ENCODE data around the gene TELO2.

TELO2 gene

GRCh38 chr16:1450218-1450617 lies 42.9 kb upstream of the TELO2 start:
- Histone ChIP-seq H3K4me1 (ENCODE audit: control insufficient read depth, insufficient read depth, low read length, unreplicated experiment) (no peaks in the 10 kb centered on the region), H3K27me3 (ENCODE audit: insufficient read depth, low read length) (no peaks in the 10 kb centered on the region), H2AFZ (ENCODE audit: low read length, unreplicated experiment) (no peak overlapping the region), H3K36me3 (ENCODE audit: insufficient read depth, low read length) (peaks cover 11% of the 10 kb centered on the region; the same call in 1 of the 2 replicates), H3K4me3 (ENCODE audit: low read depth, low read length) (no peak overlapping the region), H3K79me2 (ENCODE audit: control insufficient read depth, insufficient read depth, low read length, unreplicated experiment) (no peaks in the 10 kb centered on the region), H3K27ac (ENCODE audit: low read depth, low read length) (no peak overlapping the region)

GRCh38 chr16:1450841-1451240 lies 42.3 kb upstream of the TELO2 start:
- H3K79me2 ChIP-seq (ENCODE audit: control insufficient read depth, insufficient read depth, low read length, unreplicated experiment): no peaks in the 10 kb centered on the region
- no peak overlapping the region for H3K27ac ChIP-seq (ENCODE audit: low read depth, low read length)
- H3K4me1 ChIP-seq (ENCODE audit: control insufficient read depth, insufficient read depth, low read length, unreplicated experiment): no peaks in the 10 kb centered on the region
- peaks cover 11% of the 10 kb centered on the region; the same call in 1 of the 2 replicates for H3K36me3 ChIP-seq (ENCODE audit: insufficient read depth, low read length)
- H3K27me3 ChIP-seq (ENCODE audit: insufficient read depth, low read length): no peaks in the 10 kb centered on the region
- no peak overlapping the region for H2AFZ ChIP-seq (ENCODE audit: low read length, unreplicated experiment)
- no peak overlapping the region for H3K4me3 ChIP-seq (ENCODE audit: low read depth, low read length)

GRCh38 chr16:1451702-1452392 lies 41.3 kb upstream of the TELO2 start:
- Histone ChIP-seq H3K4me1 (ENCODE audit: control insufficient read depth, insufficient read depth, low read length, unreplicated experiment) (no peaks in the 10 kb centered on the region), H3K27me3 (ENCODE audit: insufficient read depth, low read length) (no peaks in the 10 kb centered on the region), H3K4me3 (ENCODE audit: low read depth, low read length) (no peak overlapping the region), H3K36me3 (ENCODE audit: insufficient read depth, low read length) (peaks cover 11% of the 10 kb centered on the region; the same call in 1 of the 2 replicates), H3K27ac (ENCODE audit: low read depth, low read length) (no peak overlapping the region), H3K79me2 (ENCODE audit: control insufficient read depth, insufficient read depth, low read length, unreplicated experiment) (no peaks in the 10 kb centered on the region), H2AFZ (ENCODE audit: low read length, unreplicated experiment) (no peak overlapping the region)

GRCh38 chr16:1452530-1452929 lies 40.6 kb upstream of the TELO2 start:
- H2AFZ ChIP-seq (ENCODE audit: low read length, unreplicated experiment): no peak overlapping the region
- no peak overlapping the region for H3K27ac ChIP-seq (ENCODE audit: low read depth, low read length)
- peaks cover 11% of the 10 kb centered on the region; the same call in 1 of the 2 replicates for H3K36me3 ChIP-seq (ENCODE audit: insufficient read depth, low read length)
- no peak overlapping the region for H3K4me3 ChIP-seq (ENCODE audit: low read depth, low read length)
- no peaks in the 10 kb centered on the region for H3K4me1 ChIP-seq (ENCODE audit: control insufficient read depth, insufficient read depth, low read length, unreplicated experiment)
- H3K27me3 ChIP-seq (ENCODE audit: insufficient read depth, low read length): no peaks in the 10 kb centered on the region
- no peaks in the 10 kb centered on the region for H3K79me2 ChIP-seq (ENCODE audit: control insufficient read depth, insufficient read depth, low read length, unreplicated experiment)

- Histone ChIP-seq H2AFZ (ENCODE audit: low read length, unreplicated experiment) (no peak overlapping the region), H3K4me1 (ENCODE audit: control insufficient read depth, insufficient read depth, low read length, unreplicated experiment) (no peaks in the 10 kb centered on the region), H3K4me3 (ENCODE audit: low read depth, low read length) (no peak overlapping the region), H3K36me3 (ENCODE audit: insufficient read depth, low read length) (peaks cover 13% of the 10 kb centered on the region; the same call in 1 of the 2 replicates), H3K79me2 (ENCODE audit: control insufficient read depth, insufficient read depth, low read length, unreplicated experiment) (no peaks in the 10 kb centered on the region), H3K27me3 (ENCODE audit: insufficient read depth, low read length) (no peaks in the 10 kb centered on the region), H3K27ac (ENCODE audit: low read depth, low read length) (no peak overlapping the region)
Measured at GRCh38 chr16:1453316-1453715, 39.8 kb upstream of the TELO2 start.

- H3K27me3 ChIP-seq (ENCODE audit: insufficient read depth, low read length): no peaks in the 10 kb centered on the region
Measured at GRCh38 chr16:1454561-1454960, 38.6 kb upstream of the TELO2 start.

GRCh38 chr16:1455190-1456171 lies 37.7 kb upstream of the TELO2 start:
- no peak overlapping the region for H3K4me3 ChIP-seq (ENCODE audit: low read depth, low read length)
- H3K36me3 ChIP-seq (ENCODE audit: insufficient read depth, low read length): peaks cover 12% of the 10 kb centered on the region; the same call in 1 of the 2 replicates
- no peak overlapping the region for H3K27ac ChIP-seq (ENCODE audit: low read depth, low read length)
- no peak overlapping the region for H2AFZ ChIP-seq (ENCODE audit: low read length, unreplicated experiment)
- H3K79me2 ChIP-seq (ENCODE audit: control insufficient read depth, insufficient read depth, low read length, unreplicated experiment): no peaks in the 10 kb centered on the region
- H3K4me1 ChIP-seq (ENCODE audit: control insufficient read depth, insufficient read depth, low read length, unreplicated experiment): no peaks in the 10 kb centered on the region
- H3K27me3 ChIP-seq (ENCODE audit: insufficient read depth, low read length): no peaks in the 10 kb centered on the region

More at GRCh38 chr16:1454561-1454960, 38.6 kb upstream of the TELO2 start:
- Histone ChIP-seq H3K36me3 (ENCODE audit: insufficient read depth, low read length) (peaks cover 12% of the 10 kb centered on the region; the same call in 1 of the 2 replicates), H3K4me1 (ENCODE audit: control insufficient read depth, insufficient read depth, low read length, unreplicated experiment) (no peaks in the 10 kb centered on the region), H2AFZ (ENCODE audit: low read length, unreplicated experiment) (no peak overlapping the region), H3K4me3 (ENCODE audit: low read depth, low read length) (no peak overlapping the region), H3K79me2 (ENCODE audit: control insufficient read depth, insufficient read depth, low read length, unreplicated experiment) (no peaks in the 10 kb centered on the region), H3K27ac (ENCODE audit: low read depth, low read length) (no peak overlapping the region)

- no peak overlapping the region for H3K27ac ChIP-seq (ENCODE audit: low read depth, low read length)
Measured at GRCh38 chr16:1456951-1457350, 36.2 kb upstream of the TELO2 start.

GRCh38 chr16:1457489-1458245 lies 35.5 kb upstream of the TELO2 start:
- Histone ChIP-seq H3K79me2 (ENCODE audit: control insufficient read depth, insufficient read depth, low read length, unreplicated experiment) (peaks cover 1% of the 10 kb centered on the region), H3K4me3 (ENCODE audit: low read depth, low read length) (no peak overlapping the region), H3K4me1 (ENCODE audit: control insufficient read depth, insufficient read depth, low read length, unreplicated experiment) (no peaks in the 10 kb centered on the region), H3K27me3 (ENCODE audit: insufficient read depth, low read length) (no peaks in the 10 kb centered on the region), H3K36me3 (ENCODE audit: insufficient read depth, low read length) (peaks cover 14% of the 10 kb centered on the region; the same call in 1 of the 2 replicates), H3K27ac (ENCODE audit: low read depth, low read length) (no peak overlapping the region), H2AFZ (ENCODE audit: low read length, unreplicated experiment) (no peak overlapping the region)

More at GRCh38 chr16:1456951-1457350, 36.2 kb upstream of the TELO2 start:
- Histone ChIP-seq H2AFZ (ENCODE audit: low read length, unreplicated experiment) (no peak overlapping the region), H3K4me3 (ENCODE audit: low read depth, low read length) (no peak overlapping the region), H3K79me2 (ENCODE audit: control insufficient read depth, insufficient read depth, low read length, unreplicated experiment) (no peaks in the 10 kb centered on the region), H3K36me3 (ENCODE audit: insufficient read depth, low read length) (peaks cover 14% of the 10 kb centered on the region; the same call in 1 of the 2 replicates), H3K27me3 (ENCODE audit: insufficient read depth, low read length) (no peaks in the 10 kb centered on the region), H3K4me1 (ENCODE audit: control insufficient read depth, insufficient read depth, low read length, unreplicated experiment) (no peaks in the 10 kb centered on the region)

- peaks cover 2% of the 10 kb centered on the region for H3K79me2 ChIP-seq (ENCODE audit: control insufficient read depth, insufficient read depth, low read length, unreplicated experiment)
- H3K36me3 ChIP-seq (ENCODE audit: insufficient read depth, low read length): peaks cover 13% of the 10 kb centered on the region; the same call in 1 of the 2 replicates
- H3K4me3 ChIP-seq (ENCODE audit: low read depth, low read length): no peak overlapping the region
- H3K27me3 ChIP-seq (ENCODE audit: insufficient read depth, low read length): no peaks in the 10 kb centered on the region
- H2AFZ ChIP-seq (ENCODE audit: low read length, unreplicated experiment): no peak overlapping the region
- no peak overlapping the region for H3K27ac ChIP-seq (ENCODE audit: low read depth, low read length)
- no peaks in the 10 kb centered on the region for H3K4me1 ChIP-seq (ENCODE audit: control insufficient read depth, insufficient read depth, low read length, unreplicated experiment)
Measured at GRCh38 chr16:1458336-1458976, 34.7 kb upstream of the TELO2 start.
